Left forelimb (tissue), 1 donor: ENCODE results near the gene CSF2RB.
"Not testable (repeated sequence)": the region's sequence is repeated elsewhere in the genome, so short reads cannot be mapped to it uniquely, and the experiment has no call there.

Source experiments
- DNase-seq: peaks from one replicate; pipeline ENCODE4 v3.0.0-alpha.2; 2018; ENCODE audit warnings: low spot score

The CSF2RB gene

DNA sequence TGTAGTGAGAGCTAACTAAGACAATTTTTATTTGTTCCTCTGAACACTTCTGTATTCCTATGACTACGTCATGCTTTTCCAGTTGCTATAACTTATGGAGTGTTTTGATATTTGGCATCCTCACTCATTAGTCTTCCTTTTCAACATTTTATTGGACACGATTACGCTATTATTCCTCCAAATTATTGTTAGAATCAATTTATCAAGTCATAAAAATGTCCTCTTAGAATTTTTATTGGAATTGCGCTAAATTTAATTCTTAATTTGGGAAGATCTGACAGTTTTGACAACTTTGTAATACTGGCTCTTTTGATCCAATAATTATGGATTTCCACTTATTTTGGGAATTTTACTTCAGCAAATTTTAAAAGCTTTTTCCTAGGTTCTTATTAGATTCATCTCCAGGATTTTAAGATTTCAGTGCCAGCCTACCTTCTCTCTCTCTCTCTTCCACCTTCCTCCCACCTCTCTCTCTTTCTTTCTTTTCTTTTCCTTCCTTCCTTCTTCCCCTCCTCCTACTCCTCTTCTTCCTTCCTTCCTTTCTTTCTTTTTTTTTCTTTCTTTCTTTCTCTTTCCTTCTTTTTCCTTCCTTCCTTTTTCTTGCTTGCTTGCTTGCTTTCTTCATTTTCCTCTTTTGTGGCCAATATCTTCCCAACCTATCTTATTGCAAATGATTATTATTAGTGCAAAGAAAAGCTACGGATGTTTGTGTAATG is 55.0 kb downstream of the CSF2RB start:
- no peak for DNase-seq

DNA sequence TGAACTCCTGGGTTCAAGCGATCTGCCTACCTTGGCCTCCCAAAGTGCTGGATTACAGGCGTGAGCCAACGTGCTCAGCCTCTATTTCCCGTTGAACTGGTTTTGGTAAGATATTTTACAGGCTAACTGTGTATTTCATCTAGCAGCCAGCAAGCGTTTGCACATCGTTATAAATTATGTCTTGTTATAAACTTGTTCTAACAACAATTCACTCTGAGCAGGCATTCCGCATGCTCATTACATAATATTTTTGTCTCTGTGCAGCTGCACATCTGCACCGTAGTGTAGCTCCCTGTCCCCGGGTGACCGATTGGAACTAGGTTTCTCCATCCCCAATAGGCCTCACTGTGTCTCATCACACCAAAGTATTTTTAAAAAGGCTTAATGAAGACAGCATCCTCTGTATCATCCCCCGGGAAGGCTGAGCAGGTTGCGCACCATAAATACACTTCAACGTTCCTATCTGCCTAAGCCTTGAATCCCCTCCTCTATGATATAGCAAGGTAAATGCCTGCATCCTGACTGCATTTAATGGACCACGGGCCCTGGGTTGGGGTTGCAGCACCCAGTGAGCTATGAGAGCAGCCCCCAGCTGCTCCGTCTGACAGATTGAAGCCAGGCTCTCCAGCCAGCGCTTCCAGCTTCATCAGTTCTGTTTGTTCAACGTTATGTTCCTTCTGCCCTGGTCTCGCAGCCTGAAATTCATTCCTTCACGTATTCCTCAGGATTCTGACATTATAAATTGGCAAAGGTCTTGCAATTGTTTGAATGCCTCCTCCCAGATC is 58.1 kb downstream of the CSF2RB start:
- peak; percentile 49 for DNase-seq

DNA sequence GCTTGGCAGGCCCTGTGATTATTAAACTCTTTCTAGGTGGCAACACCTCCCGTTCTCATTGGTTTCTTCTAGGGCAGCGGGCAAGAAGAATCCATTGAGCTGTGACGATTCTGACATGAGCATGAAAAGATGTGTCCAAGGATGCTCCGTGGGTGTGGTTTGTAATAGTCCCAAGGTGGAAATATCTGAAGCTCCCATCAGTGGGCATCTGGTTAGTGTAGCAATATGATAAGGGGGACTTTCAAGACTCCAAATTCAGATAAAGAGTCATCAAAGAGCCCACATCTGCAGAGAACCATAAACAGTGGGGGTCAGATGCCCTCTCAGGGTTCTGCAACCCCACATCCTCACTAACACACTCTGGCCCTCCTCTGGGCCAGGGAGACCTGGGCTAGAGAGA is 63.2 kb downstream of the CSF2RB start:
- DNase-seq, result peak; percentile 28

DNA sequence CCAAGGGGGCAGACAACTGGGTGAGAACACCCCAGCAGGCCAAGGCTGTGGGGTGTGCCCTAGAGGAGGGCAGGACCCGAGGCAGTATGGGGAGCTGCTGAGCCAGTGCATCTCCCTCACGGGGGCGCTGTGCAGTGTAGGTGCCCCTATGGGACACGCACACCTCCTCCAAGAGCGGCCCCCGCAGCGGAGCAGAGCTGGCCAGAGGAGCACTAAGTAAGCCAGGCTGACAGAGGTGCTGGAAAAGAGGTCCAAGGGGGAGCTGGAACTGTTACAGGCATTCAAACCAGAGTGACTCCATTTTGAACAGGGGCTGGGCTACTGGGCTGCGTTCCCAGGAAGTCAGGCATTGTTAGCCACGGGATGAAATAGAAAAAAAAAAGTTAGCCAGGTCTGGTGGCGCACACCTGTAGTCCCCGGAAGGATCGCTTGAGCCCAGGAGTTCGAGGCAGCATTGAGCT is 64.0 kb downstream of the CSF2RB start:
- peak; percentile 26 for DNase-seq

DNA sequence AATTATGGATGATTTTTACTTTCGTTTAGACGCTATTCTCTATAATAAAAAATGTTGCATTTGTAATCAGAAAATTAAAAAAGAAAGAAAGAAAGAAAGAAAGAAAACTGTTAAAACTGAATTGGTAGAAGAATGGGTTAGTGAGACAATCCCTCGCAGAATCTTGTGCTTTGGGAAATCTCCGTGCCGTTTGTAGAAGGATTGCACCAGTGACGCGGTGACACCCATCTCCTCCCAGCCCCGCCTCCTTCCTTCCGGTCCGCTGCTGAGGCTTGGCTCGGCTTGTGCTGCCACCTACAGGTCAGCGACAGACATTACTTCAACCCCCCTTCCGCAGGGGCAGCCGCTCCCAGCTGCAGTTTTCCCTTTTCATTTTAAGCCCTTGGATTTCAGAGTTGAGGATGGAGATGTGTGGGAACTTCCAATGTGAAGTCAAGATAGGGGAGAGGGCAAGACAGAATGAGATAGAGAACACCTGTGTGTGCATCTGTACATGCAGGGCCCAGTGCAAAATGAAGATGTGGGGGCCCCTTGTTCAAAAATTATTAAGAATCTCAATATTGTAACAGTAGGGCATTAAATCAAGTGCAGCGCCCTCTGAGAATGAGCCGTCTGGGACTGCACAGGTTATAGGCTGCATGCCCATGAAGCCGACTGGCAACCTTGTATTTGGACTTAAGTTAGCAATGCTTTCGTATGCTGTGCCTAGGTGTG is 64.7 kb downstream of the CSF2RB start:
- DNase-seq, result peak; percentile 91

DNA sequence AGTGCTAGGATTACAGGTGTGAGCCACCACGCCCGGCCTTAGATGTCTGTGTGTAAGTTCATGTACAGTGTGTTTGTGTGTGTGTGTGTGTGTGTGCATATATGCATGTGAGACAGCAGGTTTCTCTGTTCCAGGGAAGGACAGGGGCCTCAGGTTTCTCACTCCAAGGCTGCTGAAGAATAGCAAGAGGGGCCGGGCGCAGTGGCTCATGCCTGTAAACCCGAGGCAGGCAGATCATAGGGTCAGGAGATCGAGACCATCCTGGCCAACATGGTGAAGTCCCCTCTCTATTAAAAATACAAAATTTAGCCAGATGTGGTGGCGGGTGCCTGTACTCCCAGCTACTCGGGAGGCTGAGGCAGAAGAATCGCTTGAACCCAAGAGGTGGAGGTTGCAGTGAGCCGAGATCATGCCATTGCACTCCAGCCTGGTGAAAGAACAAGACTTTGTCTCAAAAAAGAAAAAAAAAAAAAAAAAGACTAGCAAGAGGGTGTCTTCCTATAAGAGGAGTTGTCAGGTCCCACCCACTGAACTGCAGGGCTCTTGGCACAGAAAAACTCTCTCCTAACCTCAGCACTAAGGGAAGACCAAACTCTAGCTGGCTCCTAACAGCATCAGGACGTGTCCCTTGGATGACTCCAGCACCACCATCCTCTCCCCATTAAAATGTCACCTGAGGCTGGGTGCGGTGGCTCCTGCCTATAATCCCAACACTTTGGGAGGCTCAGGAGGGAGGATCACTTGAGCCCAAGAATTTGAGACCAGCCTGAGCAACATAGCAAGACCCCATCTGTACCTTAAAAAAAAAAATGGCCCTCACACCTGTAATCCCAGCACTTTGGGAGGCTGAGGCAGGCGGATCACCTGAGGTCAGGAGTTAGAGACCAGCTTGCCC is 65.8 kb downstream of the CSF2RB start:
- peak; percentile 23 for DNase-seq

DNA sequence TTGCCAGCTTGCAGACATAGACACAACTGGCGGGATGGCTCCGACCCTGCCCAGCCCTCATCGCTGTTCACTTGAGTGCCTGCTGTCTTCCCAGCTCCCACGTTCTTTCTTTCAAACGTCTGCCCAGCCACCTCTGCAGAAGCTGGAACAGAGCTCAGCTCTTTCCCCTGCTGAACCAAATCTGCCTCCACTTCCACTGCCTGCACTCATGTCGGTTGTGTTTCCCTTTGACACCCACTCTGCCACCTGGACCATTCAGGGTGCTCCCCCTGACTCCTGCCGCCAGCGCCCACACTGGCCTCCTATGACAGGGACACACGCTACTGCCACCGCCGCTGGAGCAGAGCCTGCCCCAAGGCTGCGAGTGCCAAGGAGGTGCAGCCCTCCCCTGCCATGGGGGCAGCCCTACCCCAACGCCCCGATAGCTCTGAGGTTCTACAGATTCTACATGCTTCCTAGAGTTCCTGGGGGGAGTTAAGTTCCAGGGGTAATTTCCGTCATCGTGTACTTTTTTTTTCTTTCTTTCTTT is 67.9 kb downstream of the CSF2RB start:
- peak; percentile 57 for DNase-seq

DNA sequence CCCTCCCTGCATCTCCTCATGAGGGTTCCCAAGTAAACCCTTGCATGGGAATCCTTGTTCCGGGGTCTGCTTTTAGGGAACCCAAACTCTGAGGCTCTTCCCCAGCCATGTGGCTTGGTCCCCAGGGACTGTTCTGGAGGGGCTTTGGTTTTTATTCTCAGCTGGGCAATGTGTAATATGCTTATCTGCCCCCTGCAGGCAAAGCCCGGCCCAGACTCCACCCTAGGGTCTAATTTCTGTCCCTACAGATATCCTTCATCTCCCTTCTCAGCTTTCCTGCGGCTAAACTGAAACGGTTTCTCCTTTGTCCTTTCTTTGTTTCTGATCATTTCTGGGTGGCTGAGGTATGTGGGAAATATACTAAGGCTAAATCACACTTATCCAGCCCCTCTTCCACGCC is 68.7 kb downstream of the CSF2RB start:
- DNase-seq, result no peak

DNA sequence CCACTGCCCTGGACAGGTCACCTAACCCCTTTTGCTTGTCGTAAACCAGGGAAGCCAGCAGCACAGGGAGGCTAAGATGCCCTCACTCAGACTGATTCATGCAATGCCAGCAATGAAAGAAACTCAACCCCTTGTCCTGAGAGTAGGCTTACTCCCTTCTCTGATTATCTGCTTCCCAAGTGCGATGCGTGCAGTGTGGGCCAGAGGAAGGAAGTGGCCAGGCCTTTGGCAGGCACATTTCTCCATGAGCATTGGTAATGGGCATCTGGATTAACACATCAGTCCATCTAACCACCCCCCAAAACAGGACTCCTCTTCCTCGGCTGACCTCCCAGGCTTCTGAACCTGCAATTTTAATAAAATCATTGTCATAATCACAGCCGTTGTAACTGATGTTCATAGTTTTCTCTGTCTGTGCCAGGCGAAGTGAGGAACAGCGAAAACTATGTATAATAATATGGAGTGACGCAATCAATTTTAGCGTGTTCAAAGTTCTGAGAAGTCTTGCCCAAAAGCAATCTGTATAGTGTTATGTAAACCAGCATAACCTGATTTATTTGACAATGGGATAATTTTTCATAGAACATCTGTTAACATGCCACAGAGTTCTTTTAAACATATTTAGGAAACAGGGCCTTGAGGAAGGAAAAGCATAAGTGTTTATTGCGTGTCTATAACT is 71.9 kb downstream of the CSF2RB start:
- no peak for DNase-seq

DNA sequence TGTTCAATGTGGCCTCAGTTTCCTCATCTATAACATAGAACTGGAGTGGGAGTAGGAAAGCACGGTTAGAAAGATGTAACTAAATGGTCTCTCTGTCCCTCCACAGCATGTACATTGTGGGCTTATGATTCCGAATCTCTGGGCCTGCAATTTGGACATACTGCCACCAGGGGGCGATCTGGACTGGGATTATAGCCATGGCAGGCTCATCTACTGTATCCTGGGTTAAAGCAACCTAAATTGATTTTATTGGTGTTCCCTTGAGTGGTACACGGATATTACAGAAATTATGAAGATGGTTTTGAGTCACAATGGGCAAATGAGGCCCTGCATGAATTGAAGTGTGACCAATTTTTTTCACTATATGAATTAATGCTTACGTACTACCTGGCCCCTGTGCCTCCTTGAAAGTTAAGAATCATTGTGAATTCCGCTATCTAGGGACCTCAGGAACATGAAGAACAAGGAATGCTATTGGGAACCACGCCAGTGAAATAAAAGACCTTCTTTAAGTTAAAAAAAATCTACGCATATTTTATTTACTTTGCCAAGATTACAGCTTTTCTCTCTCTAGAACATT is 72.9 kb downstream of the CSF2RB start:
- no peak for DNase-seq

DNA sequence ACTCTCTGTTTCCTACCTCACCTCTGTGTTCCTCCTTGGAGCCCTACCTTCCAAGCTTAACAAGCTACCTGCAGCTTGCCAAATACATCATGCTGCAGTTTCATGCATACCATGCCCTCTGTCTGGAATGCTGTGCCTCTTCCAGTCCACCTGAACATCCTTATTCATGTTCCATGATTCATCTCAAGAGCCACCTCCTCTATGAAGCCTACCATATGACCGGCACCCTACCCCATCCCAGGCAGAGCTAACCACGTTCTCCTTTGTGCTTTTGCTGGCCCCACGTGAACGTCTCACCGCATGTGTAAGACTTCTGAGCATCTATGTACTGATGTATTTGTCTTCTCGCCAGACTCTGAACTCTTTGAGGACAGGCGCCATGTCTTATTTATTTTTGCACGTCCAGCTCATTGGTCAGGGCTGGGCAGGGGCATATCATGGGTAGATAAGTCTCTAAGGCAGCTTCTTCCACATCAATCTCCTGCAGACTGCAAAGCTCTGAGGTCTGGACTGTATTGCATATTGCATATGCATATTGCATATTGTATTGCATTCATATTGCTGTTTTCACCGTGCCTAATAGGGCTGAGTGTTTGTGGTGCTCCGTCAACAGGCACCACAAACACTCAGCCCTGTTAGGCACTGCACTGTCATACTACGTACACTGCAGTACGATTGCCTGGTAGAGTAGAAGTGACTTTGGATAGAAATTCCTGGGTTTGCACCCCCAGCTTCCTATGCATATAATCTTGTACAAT is 74.8 kb downstream of the CSF2RB start:
- no peak for DNase-seq

DNA sequence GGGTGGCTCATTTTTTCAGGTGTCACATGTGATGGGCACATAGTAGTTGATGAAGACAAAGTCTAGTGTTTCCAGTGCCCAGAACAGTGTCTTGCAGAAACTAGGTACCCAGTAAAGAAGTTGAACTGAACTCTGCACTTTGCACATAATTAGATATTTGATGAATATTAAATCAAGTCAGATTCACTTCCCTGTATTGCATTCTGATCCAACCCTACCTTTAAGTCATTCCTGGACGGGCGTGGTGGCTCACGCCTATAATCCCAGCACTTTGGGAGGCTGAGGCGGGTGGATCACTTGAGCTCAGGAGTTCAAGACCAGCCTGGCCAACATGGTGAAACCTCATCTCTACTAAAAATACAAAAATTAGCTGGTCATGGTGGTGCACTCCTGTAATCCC is 75.6 kb downstream of the CSF2RB start:
- DNase-seq, result not testable (repeated sequence)
